ENCODE measurements around the gene TCF7L2.
A peak's percentile ranks its signal among the peaks of the same experiment; 100 is the strongest.

The TCF7L2 gene

DNA sequence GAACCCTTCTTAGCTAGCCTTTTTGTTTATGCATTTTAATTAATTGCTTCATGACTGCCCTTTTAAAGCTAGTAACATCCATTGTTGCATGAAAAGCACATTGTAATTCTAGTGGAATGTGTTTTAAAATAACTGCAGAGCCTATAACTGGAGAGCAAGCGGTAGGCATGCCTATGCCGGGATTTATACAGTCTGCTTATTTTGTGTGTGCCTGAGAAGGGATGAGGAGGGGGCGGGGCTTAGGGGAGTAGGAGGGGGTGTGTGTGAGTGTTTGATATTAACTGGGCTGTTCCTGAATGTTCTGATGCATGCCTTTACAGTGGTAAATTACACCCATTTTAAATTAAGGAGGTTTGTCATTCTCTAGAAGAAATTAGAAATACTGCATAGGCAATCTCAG lies 208.1 kb downstream of the TCF7L2 start:
- Histone ChIP-seq H4K20me1 (peaks cover 5% of the 10 kb centered on the region; the same call in 1 of the 2 replicates), H3K9ac (no peak overlapping the region), H3K4me3 (no peak overlapping the region), H3K27ac (no peak overlapping the region), H3K4me2 (no peak overlapping the region), H3K9me3 (peaks cover 8% of the 10 kb centered on the region; the same call in 1 of the 2 replicates), H3K4me1 (no peaks in the 10 kb centered on the region), H3K36me3 (peaks cover 84% of the 10 kb centered on the region), H3K27me3 (no peaks in the 10 kb centered on the region)
- no peak for TF ChIP-seq Cebpa-rat (IDR thresholded peaks at IDR 0.05)

DNA sequence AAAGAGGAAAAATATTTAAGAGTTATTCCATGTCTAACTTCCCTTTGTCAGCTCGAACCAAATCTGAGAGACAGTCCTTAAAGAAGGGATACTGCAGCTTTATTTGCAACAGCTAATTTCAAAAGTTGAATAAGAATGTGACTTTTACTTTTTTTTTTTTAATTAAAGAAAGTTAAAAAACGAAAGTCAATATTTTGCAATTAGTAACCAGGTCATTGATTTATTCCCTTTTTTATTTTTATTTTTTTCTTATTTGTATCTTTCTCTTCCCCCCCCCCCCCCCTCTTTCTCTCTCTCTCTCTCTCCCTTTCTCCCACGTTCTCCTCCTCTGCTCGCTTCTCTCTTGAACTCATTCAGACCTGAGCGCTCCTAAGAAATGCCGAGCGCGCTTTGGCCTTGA lies 209.5 kb downstream of the TCF7L2 start:
- Histone ChIP-seq H3K27me3 (no peaks in the 10 kb centered on the region), H3K36me3 (peaks cover 84% of the 10 kb centered on the region), H3K9ac (no peak overlapping the region), H3K4me3 (no peak overlapping the region), H4K20me1 (peaks cover 5% of the 10 kb centered on the region; the same call in 1 of the 2 replicates), H3K4me2 (no peak overlapping the region), H3K9me3 (no peaks in the 10 kb centered on the region), H3K27ac (no peak overlapping the region), H3K4me1 (no peaks in the 10 kb centered on the region)
- no peak for TF ChIP-seq Cebpa-rat (IDR thresholded peaks at IDR 0.05)

DNA sequence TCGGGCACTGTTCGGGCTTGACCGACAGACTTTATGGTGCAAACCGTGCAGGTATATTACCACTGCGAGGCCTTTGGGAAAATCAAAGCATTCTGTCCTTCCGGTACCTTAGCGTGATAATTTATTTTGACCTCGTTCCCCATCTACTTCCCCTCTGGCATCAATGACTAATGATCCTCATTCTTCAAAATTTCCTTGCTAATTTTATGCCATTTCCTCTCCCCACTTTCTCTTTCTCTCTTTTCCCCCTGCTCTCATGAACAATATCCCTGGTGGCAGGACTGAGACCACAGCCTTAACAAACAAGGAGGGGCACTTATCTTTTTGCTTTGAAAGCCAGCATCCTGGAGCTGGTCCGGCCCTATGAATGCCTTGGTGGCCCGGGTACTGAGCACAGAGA lies 210.6 kb downstream of the TCF7L2 start:
- Histone ChIP-seq H3K36me3 (peaks cover 84% of the 10 kb centered on the region), H3K4me1 (no peaks in the 10 kb centered on the region)

DNA sequence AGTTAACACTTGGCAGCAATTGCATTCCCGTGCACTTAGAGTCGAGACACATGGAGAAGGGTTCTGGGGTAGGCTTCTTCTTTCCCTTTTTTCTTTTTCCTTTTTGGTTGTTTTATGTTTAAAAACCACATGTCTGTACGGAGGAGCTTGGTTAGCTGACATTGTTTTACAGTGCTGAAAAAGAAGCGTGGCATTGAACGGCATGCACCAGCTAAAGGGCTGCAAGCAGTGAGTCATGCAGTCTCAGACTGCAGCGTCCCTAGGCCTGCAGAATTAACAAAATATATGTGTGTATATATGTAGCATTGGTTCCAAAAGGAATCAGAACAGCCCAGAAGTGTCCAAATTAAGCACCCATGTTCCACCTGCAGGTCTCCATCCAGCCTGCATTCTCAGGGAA lies 211.0 kb downstream of the TCF7L2 start:
- Histone ChIP-seq H3K36me3 (peaks cover 84% of the 10 kb centered on the region), H3K4me1 (no peaks in the 10 kb centered on the region), H4K20me1 (peaks cover 5% of the 10 kb centered on the region; the same call in 1 of the 2 replicates), H3K9ac (no peak overlapping the region), H3K4me3 (no peak overlapping the region), H3K4me2 (no peak overlapping the region), H3K9me3 (no peaks in the 10 kb centered on the region), H3K27me3 (no peaks in the 10 kb centered on the region), H3K27ac (no peak overlapping the region)
- no peak for TF ChIP-seq Cebpa-rat (IDR thresholded peaks at IDR 0.05)

More for the DNA sequence above, 210.6 kb downstream of the TCF7L2 start:
- H4K20me1 ChIP-seq: peaks cover 5% of the 10 kb centered on the region; the same call in 1 of the 2 replicates
- H3K9ac ChIP-seq: no peak overlapping the region
- no peaks in the 10 kb centered on the region for H3K9me3 ChIP-seq
- H3K4me3 ChIP-seq: no peak overlapping the region
- no peak overlapping the region for H3K27ac ChIP-seq
- no peak for TF ChIP-seq Cebpa-rat (IDR thresholded peaks at IDR 0.05)
- no peak overlapping the region for H3K4me2 ChIP-seq
- H3K27me3 ChIP-seq: no peaks in the 10 kb centered on the region

DNA sequence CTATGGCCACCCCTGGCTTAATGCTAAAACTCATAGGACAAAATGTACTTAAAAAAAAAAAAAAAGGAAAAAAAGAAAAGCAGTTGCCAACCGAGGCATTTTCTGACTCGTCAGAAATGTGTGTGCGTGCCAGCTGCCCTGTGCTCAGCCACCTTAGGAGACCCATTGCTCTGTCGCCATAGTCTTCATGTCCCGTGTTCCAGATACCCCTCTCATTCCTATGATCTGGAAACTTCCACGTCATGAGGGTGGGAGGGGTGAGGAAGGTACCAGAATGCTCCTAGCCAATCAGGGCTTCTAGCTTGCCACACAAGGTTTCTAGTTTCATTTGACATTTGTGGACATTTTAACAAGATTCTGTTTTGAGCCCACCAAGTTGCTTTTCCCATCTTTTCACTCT lies 212.9 kb downstream of the TCF7L2 start:
- H3K27ac ChIP-seq: no peak overlapping the region
- H3K4me2 ChIP-seq: no peak overlapping the region
- H4K20me1 ChIP-seq: no peaks in the 10 kb centered on the region
- no peaks in the 10 kb centered on the region for H3K9me3 ChIP-seq
- no peaks in the 10 kb centered on the region for H3K4me1 ChIP-seq
- H3K4me3 ChIP-seq: no peak overlapping the region
- no peaks in the 10 kb centered on the region for H3K27me3 ChIP-seq
- H3K9ac ChIP-seq: no peak overlapping the region
- H3K36me3 ChIP-seq: peaks cover 79% of the 10 kb centered on the region
- no peak for TF ChIP-seq Cebpa-rat (IDR thresholded peaks at IDR 0.05)

DNA sequence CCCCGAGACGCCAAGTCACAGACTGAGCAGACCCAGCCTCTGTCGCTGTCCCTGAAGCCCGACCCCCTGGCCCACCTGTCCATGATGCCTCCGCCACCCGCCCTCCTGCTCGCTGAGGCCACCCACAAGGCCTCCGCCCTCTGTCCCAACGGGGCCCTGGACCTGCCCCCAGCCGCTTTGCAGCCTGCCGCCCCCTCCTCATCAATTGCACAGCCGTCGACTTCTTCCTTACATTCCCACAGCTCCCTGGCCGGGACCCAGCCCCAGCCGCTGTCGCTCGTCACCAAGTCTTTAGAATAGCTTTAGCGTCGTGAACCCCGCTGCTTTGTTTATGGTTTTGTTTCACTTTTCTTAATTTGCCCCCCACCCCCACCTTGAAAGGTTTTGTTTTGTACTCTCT lies 215.6 kb downstream of the TCF7L2 start:
- H3K27ac ChIP-seq: no peak overlapping the region
- H3K27me3 ChIP-seq: no peaks in the 10 kb centered on the region
- peaks cover 78% of the 10 kb centered on the region for H3K36me3 ChIP-seq
- H3K4me1 ChIP-seq: peaks cover 25% of the 10 kb centered on the region
- H3K4me2 ChIP-seq: no peak overlapping the region
- H3K9ac ChIP-seq: no peak overlapping the region
- H4K20me1 ChIP-seq: no peaks in the 10 kb centered on the region
- no peaks in the 10 kb centered on the region for H3K9me3 ChIP-seq
- TF ChIP-seq Cebpa-rat (IDR thresholded peaks at IDR 0.05): no peak
- no peak overlapping the region for H3K4me3 ChIP-seq

DNA sequence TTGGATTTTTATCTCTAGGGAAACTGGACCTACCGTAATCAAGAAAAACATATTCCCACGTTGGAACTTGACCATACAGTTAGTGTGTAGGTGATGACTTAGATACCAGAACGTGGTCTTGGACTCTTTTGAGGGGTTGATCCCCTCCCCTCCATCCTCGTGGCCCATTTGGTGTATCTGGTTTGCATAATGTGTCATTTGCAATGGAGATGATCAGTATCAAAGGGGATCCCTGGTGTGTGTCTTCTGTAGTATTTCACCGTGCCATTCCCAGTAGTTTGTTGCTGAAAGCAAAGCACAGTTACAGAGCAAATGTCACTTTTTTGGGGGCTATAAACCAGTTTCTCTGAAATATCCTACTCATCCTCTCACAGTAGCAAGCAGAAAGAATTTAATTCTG lies 217.7 kb downstream of the TCF7L2 start:
- peaks cover 25% of the 10 kb centered on the region for H3K4me1 ChIP-seq
- no peaks in the 10 kb centered on the region for H3K9me3 ChIP-seq
- H3K27me3 ChIP-seq: no peaks in the 10 kb centered on the region
- H3K9ac ChIP-seq: no peak overlapping the region
- TF ChIP-seq Cebpa-rat (IDR thresholded peaks at IDR 0.05): no peak
- H4K20me1 ChIP-seq: no peaks in the 10 kb centered on the region
- no peak overlapping the region for H3K4me2 ChIP-seq
- H3K27ac ChIP-seq: no peak overlapping the region
- peaks cover 63% of the 10 kb centered on the region for H3K36me3 ChIP-seq
- H3K4me3 ChIP-seq: no peak overlapping the region

DNA sequence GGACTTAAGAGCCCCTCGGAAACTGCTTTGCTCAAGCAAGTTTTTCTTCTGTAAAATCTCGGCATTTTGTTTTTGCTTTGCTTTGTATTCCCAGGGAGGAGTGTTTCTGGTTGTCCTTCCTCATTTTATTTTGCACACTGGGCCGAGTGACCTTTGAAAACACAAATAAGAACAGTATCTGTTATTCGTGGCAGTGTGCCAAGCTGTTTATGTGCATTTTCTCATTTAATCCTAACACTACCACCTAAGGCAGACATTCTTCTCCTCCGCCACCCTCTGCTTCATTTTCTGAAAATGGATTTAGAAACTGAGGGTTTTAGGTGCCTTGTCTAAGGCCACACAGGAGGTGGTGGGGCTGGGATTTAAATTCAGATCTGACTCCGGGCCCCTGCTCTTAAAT lies 218.5 kb downstream of the TCF7L2 start:
- Histone ChIP-seq H3K36me3 (peaks cover 54% of the 10 kb centered on the region), H3K4me1 (peaks cover 25% of the 10 kb centered on the region), H3K9me3 (no peaks in the 10 kb centered on the region), H3K27ac (no peak overlapping the region), H3K9ac (no peak overlapping the region), H4K20me1 (no peaks in the 10 kb centered on the region), H3K27me3 (no peaks in the 10 kb centered on the region), H3K4me3 (no peak overlapping the region), H3K4me2 (peak overlapping the region; percentile 67)
- TF ChIP-seq Cebpa-rat (IDR thresholded peaks at IDR 0.05): no peak

DNA sequence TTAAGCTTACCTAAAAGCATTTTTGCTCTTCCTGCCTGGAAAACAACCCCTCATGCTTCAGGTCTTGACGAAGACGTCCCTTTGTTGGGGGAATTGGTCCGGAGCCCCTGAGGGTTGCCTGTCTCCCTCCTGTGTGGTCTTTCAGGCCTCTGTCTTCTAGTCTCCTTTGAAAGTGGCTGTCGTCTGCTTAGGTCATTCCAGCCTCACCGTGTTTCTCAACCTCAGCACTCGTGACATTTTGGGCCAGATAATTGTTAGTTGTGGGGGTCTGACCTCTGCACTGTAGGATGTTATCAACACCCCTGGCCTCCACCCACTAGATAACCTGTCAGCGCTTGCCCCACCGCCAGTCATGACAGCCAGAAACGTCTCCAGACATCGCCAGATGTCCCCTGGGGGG lies 219.1 kb downstream of the TCF7L2 start:
- peaks cover 49% of the 10 kb centered on the region for H3K36me3 ChIP-seq
- no peak overlapping the region for H3K4me3 ChIP-seq
- H4K20me1 ChIP-seq: no peaks in the 10 kb centered on the region
- H3K27me3 ChIP-seq: no peaks in the 10 kb centered on the region
- peaks cover 25% of the 10 kb centered on the region for H3K4me1 ChIP-seq
- TF ChIP-seq Cebpa-rat (IDR thresholded peaks at IDR 0.05): no peak
- H3K9me3 ChIP-seq: no peaks in the 10 kb centered on the region
- peak overlapping the region; percentile 67 for H3K4me2 ChIP-seq
- H3K9ac ChIP-seq: no peak overlapping the region
- H3K27ac ChIP-seq: no peak overlapping the region

DNA sequence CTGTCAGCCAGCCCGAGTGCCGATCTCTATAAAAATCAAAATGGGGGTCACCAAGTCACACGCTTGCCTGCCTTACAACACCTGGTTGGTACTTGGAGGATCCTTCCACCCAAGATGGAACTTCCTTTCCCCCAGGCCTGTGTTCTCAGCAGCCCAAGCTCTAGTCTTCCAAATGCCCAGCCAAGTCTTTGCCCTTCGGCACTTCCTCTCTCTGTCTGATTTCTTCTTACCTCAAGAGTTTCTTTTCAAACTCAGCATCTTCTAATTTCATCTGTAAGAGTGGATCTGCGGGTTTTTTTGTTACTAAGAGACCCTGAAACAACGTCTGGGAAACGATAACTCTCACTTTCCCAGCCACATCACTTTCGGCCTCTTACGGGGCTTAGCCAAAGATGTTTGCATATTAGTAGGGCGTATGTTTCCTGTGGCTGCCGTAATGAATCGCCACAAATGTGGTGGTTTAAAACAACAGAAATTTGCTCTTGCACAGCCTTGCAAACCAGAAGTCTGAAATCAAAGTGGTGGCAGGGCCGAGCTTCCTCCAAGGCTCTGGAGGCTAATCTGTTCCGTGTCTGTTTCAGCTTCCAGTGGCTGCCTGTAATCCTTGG lies 219.9 kb downstream of the TCF7L2 start:
- Histone ChIP-seq H3K4me3 (no peak overlapping the region), H3K4me1 (peaks cover 25% of the 10 kb centered on the region), H3K27me3 (no peaks in the 10 kb centered on the region), H3K9me3 (no peaks in the 10 kb centered on the region), H3K9ac (no peak overlapping the region), H3K36me3 (peaks cover 41% of the 10 kb centered on the region), H4K20me1 (no peaks in the 10 kb centered on the region), H3K27ac (no peak overlapping the region), H3K4me2 (peak overlapping the region; percentile 67)
- no peak for TF ChIP-seq Cebpa-rat (IDR thresholded peaks at IDR 0.05)

DNA sequence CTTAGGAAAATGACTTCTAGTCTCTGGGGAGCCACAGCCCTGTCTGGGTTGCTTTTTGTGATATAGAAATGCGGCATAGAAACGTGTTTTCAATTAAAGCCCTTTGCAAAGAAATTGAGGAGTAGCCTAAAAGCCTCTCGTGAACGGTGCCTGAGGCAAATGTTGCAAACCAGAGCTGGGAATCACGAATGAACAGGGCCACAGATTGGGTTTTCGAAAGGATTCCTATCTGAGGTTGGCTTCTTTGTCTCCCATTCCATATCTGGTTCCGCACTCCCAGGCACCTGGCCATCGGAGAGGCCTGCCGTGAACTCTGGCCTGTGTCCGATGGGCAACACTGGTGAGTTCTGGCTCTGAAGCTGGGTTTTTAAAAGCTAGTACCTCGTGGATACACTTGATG lies 221.6 kb downstream of the TCF7L2 start:
- Histone ChIP-seq H4K20me1 (no peaks in the 10 kb centered on the region), H3K4me3 (no peak overlapping the region), H3K9ac (no peak overlapping the region), H3K9me3 (no peaks in the 10 kb centered on the region), H3K36me3 (peaks cover 26% of the 10 kb centered on the region), H3K4me1 (peaks cover 25% of the 10 kb centered on the region), H3K4me2 (no peak overlapping the region), H3K27me3 (no peaks in the 10 kb centered on the region), H3K27ac (no peak overlapping the region)
- TF ChIP-seq Cebpa-rat (IDR thresholded peaks at IDR 0.05): no peak

Data from BLaER1 (cell line).